HepG2 (cell line): ENCODE results near the gene VWA5B1. TPM values are rescaled to one million over a fixed set of nuclear protein-coding genes. Genes with fewer than 3 reads are reported as not detected.

Experiments
- ATAC-seq: fragments of 200-7000 bp; cut with Tn5 transposase; 3 replicates; pipeline ENCODE4 v1.9.1; 2020; ENCODE audit warnings: mild to moderate bottlenecking, moderate library complexity
- BruUV-seq: library from RNA; stranded (reverse); fragments of 400-500 nt; replicated peaks from 2 replicates; lab custom pipeline; 2021; lab: Mats Ljungman, UMichigan
- CTCF ChIA-PET: fragments of 300-600 bp; formaldehyde crosslinking; extraction: SDS; loops from one replicate; lab custom pipeline; 2021; ENCODE audit warnings: low total read pairs, inconsistent platforms, low intra/inter-chr PET ratio; lab: Yijun Ruan, JAX
- POLR2A ChIA-PET: fragments of 350-600 bp; sonication (Branson Sonifier 250); formaldehyde crosslinking; loops from one replicate; lab custom pipeline; 2020; ENCODE audit warnings: antibody characterized with exemption, inconsistent platforms; lab: Yijun Ruan, JAX
- DNase-seq: peaks from one replicate; pipeline ENCODE4 v3.0.0-alpha.2; 2015; ENCODE audit warnings: low spot score
- FAIRE-seq: peaks from 3 replicates; lab custom pipeline; 2011; peaks lifted over from hg19 to GRCh38; lab: Jason Lieb, UNC
- H2AFZ ChIP-seq: one replicate; pipeline ENCODE4 v1.6.1; 2011; ENCODE audit warnings: low read length, inconsistent platforms
- H3K27ac ChIP-seq: fragments of 300-600 bp; 3 replicates; pipeline ENCODE4 v1.8.0; 2011; ENCODE audit warnings: mixed run types, mild to moderate bottlenecking, mixed read lengths, low read length, inconsistent platforms; ENCODE audit not compliant: insufficient read depth; ENCODE audit errors: extremely low read length
- H3K27me3 ChIP-seq, 2 experiments: fragments of 200-600 bp in 1 of 2; 2 replicates in 1 of 2; 3 replicates in 1 of 2; pipeline versions ENCODE4 v1.6.0 to v1.8.0; 2011; ENCODE audit warnings: low read length in 2 of 2, mild to moderate bottlenecking in 2 of 2, moderate library complexity in 2 of 2, inconsistent platforms in 1 of 2; ENCODE audit not compliant: insufficient read depth in 2 of 2, control insufficient read depth in 1 of 2
- H3K36me3 ChIP-seq, 2 experiments: fragments of 200-600 bp in 1 of 2; replicated peaks in 1 of 2; 2 replicates in 1 of 2; 3 replicates in 1 of 2; pipeline versions ENCODE4 v1.5.1 to v1.8.0; 2011; ENCODE audit warnings: low read length in 2 of 2, inconsistent platforms in 1 of 2; ENCODE audit not compliant: insufficient read depth in 2 of 2, control insufficient read depth in 1 of 2
- H3K4me1 ChIP-seq: 2 replicates; pipeline ENCODE4 v1.5.1; 2012; ENCODE audit warnings: low read length, inconsistent platforms; ENCODE audit not compliant: insufficient read depth
- H3K4me2 ChIP-seq: 2 replicates; pipeline ENCODE4 v1.6.0; 2011; ENCODE audit warnings: low read depth, low read length, inconsistent platforms
- H3K4me3 ChIP-seq, 3 experiments: fragments of 200-600 bp in 1 of 3; sonication (generic), shearing (Covaris generic) in 1 of 3; replicated peaks in 1 of 3; 2 replicates each; pipeline ENCODE4 v1.5.1; 2011 to 2016; ENCODE audit warnings: low read length in 3 of 3, inconsistent platforms in 2 of 3, low read depth in 2 of 3, mild to moderate bottlenecking in 2 of 3, control low read depth in 1 of 3, mixed read lengths in 1 of 3; ENCODE audit not compliant: insufficient read depth in 1 of 3
- H3K79me2 ChIP-seq: one replicate; pipeline ENCODE4 v1.6.1; 2011; ENCODE audit warnings: low read length, inconsistent platforms; ENCODE audit not compliant: insufficient read depth
- H3K9ac ChIP-seq: 2 replicates; pipeline ENCODE4 v1.6.0; 2011; ENCODE audit warnings: mild to moderate bottlenecking, low read depth, low read length, inconsistent platforms; ENCODE audit not compliant: insufficient read depth
- H3K9me3 ChIP-seq: 2 replicates; pipeline ENCODE4 v1.5.1; 2012; ENCODE audit warnings: mild to moderate bottlenecking, low read length
- H4K20me1 ChIP-seq: 2 replicates; pipeline ENCODE4 v1.6.0; 2011; ENCODE audit warnings: inconsistent platforms, mild to moderate bottlenecking, low read length, moderate library complexity; ENCODE audit not compliant: insufficient read depth
- CREM ChIP-seq, 2 experiments: sonication (generic) in 1 of 2; formaldehyde crosslinking in 1 of 2; IDR thresholded peaks; 2 replicates each; pipeline versions ENCODE4 v1.4.0 to v1.6.1; 2016 to 2020; ENCODE audit warnings: antibody characterized with exemption in 1 of 2, mild to moderate bottlenecking in 1 of 2, missing genetic modification reagents in 1 of 2
- EED ChIP-seq: sonication (generic); formaldehyde crosslinking; IDR thresholded peaks from 2 replicates; pipeline ENCODE4 v1.5.0; 2020; ENCODE audit warnings: mild to moderate bottlenecking, missing genetic modification reagents
- EHMT2 ChIP-seq: fragments of 200-600 bp; sonication (generic); IDR thresholded peaks from 2 replicates; pipeline ENCODE4 v1.7.0; 2017; ENCODE audit warnings: antibody characterized with exemption, low read depth, low read length, borderline replicate concordance
- FOSL2 ChIP-seq: sonication (generic); formaldehyde crosslinking; IDR thresholded peaks from 2 replicates; pipeline ENCODE4 v1.4.0; 2020; ENCODE audit warnings: missing genetic modification reagents
- HMGA1 ChIP-seq: sonication (generic); formaldehyde crosslinking; conservative IDR thresholded peaks from 2 replicates; pipeline ENCODE4 v1.4.0; 2020; ENCODE audit warnings: missing genetic modification reagents
- JUND ChIP-seq: sonication (generic); formaldehyde crosslinking; IDR thresholded peaks from 2 replicates; pipeline ENCODE4 v1.8.0; 2022; ENCODE audit warnings: mild to moderate bottlenecking, missing genetic modification reagents
- MIXL1 ChIP-seq: IDR thresholded peaks from 2 replicates; pipeline ENCODE4 v1.6.1; 2016
- PRDM4 ChIP-seq: sonication (generic); formaldehyde crosslinking; IDR thresholded peaks from 2 replicates; pipeline ENCODE4 v1.9.0; 2021; ENCODE audit warnings: missing genetic modification reagents, borderline replicate concordance
- SIN3A ChIP-seq: IDR thresholded peaks from 2 replicates; pipeline ENCODE4 v1.6.1; 2011; ENCODE audit warnings: low read depth, mild to moderate bottlenecking, control low read depth, low read length, borderline replicate concordance
- TFAP4 ChIP-seq: sonication (generic); IDR thresholded peaks from 2 replicates; pipeline ENCODE4 v1.6.1; 2016; ENCODE audit warnings: low read depth, borderline replicate concordance
- XRCC5 ChIP-seq: fragments of 200-400 bp; formaldehyde crosslinking; optimal IDR thresholded peaks from 2 replicates; pipeline ENCODE3; 2017; ENCODE audit warnings: mild to moderate bottlenecking, low read length
- ZNF484 ChIP-seq: sonication (generic); formaldehyde crosslinking; IDR thresholded peaks from 2 replicates; pipeline ENCODE4 v1.5.1; 2020; ENCODE audit warnings: mild to moderate bottlenecking, low read depth, missing genetic modification reagents, borderline replicate concordance
- ZNF567 ChIP-seq: sonication (generic); formaldehyde crosslinking; IDR thresholded peaks from 2 replicates; pipeline ENCODE4 v1.8.1; 2023; ENCODE audit warnings: mild to moderate bottlenecking, missing genetic modification reagents, borderline replicate concordance
- WGBS: methylation state at CpG from one replicate; pipeline ENCODE4 v1.1.6; 2017; ENCODE audit warnings: low lambda C conversion rate; 5-methylcytosine and 5-hydroxymethylcytosine counted together
- in situ Hi-C: cut with HindIII; loops from 2 replicates; pipeline ENCODE4 v1.10.0; 2017; ENCODE audit warnings: low pct_unique_long_range_greater_than_20kb; ENCODE audit not compliant: extremely low pct_ligation_motif_present
- intact Hi-C: fragments of 100-400 bp; cut with micrococcal nuclease; formaldehyde crosslinking; loops from one replicate; pipeline ENCODE4 v1.10.0; 2022; ENCODE audit not compliant: unreplicated experiment
- polyA plus RNA-seq, 8 experiments: library from polyadenylated mRNA; depleted of rRNA in 3 of 8; stranded (reverse) in 7 of 8; unstranded in 1 of 8; fragments of >200 nt; fragmentation: Illumina TruSeq in 4 of 8; extraction: Trizol in 4 of 8; gene quantifications; 2 replicates each; pipeline versions ENCODE4 v1.2.1 to v1.2.3, GENCODE V29; 2011 to 2016; ENCODE audit warnings: low read depth in 4 of 8, missing spikeins in 1 of 8, mixed read lengths in 1 of 8; ENCODE audit not compliant: insufficient read depth in 1 of 8
- total RNA-seq, 5 experiments: library from RNA; depleted of rRNA; stranded (reverse); fragments of >200 nt; fragmentation: Illumina TruSeq; extraction: Trizol; gene quantifications; 2 replicates each; pipeline ENCODE4 v1.2.3, GENCODE V29; 2016; ENCODE audit warnings: low read depth in 1 of 5
- TF ChIP-seq, protein P1 (sequence below): sonication (generic); formaldehyde crosslinking; IDR thresholded peaks from 2 replicates; pipeline ENCODE4 v1.5.0; 2020; ENCODE audit warnings: mild to moderate bottlenecking, missing genetic modification reagents

VWA5B1 gene
- total and polyA plus RNA-seq, 2 of the 13 experiments (the other 11 are each of a cell fraction or from before 2014, with no cell fraction given), result not detected

DNA sequence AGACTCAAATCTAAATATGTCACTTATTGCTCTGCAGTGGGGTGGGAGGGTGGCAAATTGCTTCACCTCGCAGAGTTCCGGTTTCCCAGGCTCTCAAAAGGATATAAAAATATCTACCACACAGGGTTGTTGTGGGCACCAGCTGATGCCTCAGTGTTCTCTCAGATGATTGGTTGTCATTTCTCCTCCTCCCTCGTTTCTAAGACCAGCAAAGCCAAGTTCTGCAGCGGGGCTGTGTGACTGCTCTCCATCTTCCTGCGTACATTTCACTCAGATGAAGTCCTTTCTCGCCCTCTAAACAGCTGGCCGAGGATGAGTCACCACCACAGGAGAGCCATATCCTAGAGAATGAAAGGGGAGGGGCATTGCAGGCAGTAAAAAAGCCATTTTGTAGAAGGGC is 35.0 kb upstream of the VWA5B1 start:
- Histone ChIP-seq H4K20me1 (no peaks in the 10 kb centered on the region), H2AFZ (no peak overlapping the region), H3K79me2 (no peaks in the 10 kb centered on the region), H3K27ac (no peak overlapping the region), H3K9ac (no peak overlapping the region), H3K36me3 (no peaks in the 10 kb centered on the region), H3K9me3 (no peaks in the 10 kb centered on the region), H3K27me3 (peaks cover 0 to 10% of the 10 kb centered on the region in 2 experiments; a peak in 2 of 5 replicates), H3K4me3 (no peak overlapping the region), H3K4me1 (peaks cover 9% of the 10 kb centered on the region), H3K4me2 (no peak overlapping the region)
- in situ Hi-C loops (no loop called here), intact Hi-C loops (no loop called here)
- WGBS, result 0% methylated on average over 5 of the region's 7 CpGs
- no peak for FAIRE-seq
- POLR2A ChIA-PET, result no interaction called here
- DNase-seq, result no peak
- TF ChIP-seq ZNF567 (CRISPR knock-in tag), result no peak
- TF ChIP-seq ZNF484 (CRISPR knock-in tag), result no peak
- TF ChIP-seq TFAP4, result peak; percentile 31; the same call in 1 of the 2 replicates
- TF ChIP-seq, protein P1, sequence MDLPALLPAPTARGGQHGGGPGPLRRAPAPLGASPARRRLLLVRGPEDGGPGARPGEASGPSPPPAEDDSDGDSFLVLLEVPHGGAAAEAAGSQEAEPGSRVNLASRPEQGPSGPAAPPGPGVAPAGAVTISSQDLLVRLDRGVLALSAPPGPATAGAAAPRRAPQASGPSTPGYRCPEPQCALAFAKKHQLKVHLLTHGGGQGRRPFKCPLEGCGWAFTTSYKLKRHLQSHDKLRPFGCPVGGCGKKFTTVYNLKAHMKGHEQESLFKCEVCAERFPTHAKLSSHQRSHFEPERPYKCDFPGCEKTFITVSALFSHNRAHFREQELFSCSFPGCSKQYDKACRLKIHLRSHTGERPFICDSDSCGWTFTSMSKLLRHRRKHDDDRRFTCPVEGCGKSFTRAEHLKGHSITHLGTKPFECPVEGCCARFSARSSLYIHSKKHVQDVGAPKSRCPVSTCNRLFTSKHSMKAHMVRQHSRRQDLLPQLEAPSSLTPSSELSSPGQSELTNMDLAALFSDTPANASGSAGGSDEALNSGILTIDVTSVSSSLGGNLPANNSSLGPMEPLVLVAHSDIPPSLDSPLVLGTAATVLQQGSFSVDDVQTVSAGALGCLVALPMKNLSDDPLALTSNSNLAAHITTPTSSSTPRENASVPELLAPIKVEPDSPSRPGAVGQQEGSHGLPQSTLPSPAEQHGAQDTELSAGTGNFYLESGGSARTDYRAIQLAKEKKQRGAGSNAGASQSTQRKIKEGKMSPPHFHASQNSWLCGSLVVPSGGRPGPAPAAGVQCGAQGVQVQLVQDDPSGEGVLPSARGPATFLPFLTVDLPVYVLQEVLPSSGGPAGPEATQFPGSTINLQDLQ (CRISPR knock-in tag), result no peak
- no peak for TF ChIP-seq EED (CRISPR knock-in tag)
- no peak for TF ChIP-seq JUND (CRISPR knock-in tag)
- no peak for TF ChIP-seq EHMT2
- TF ChIP-seq SIN3A, result no peak
- no peak for TF ChIP-seq CREM (IDR thresholded peaks at IDR 0.05)
- no peak for TF ChIP-seq CREM (CRISPR knock-in tag; IDR thresholded peaks at IDR 0.05)
- no peak for TF ChIP-seq XRCC5
- TF ChIP-seq FOSL2 (CRISPR knock-in tag), result peak; percentile 59
- no peak for TF ChIP-seq HMGA1 (CRISPR knock-in tag)
- no peak for TF ChIP-seq PRDM4 (CRISPR knock-in tag)
- no peak for TF ChIP-seq MIXL1 (CRISPR knock-in tag)
- CTCF ChIA-PET, result no interaction called here
- ATAC-seq, result no peak
- no TSS peak for BruUV-seq
